LNCAP (cell line): ENCODE data around the gene ITPK1.

ENCODE experiments used
- CTCF ChIP-seq: fragments of 450-650 bp; IDR thresholded peaks from 2 replicates; pipeline ENCODE4 v1.5.1; 2017; ENCODE audit warnings: mild to moderate bottlenecking

The ITPK1 gene

GRCh38 chr14:92897922-92898565, 217.7 kb downstream of the ITPK1 start:
- no peak for TF ChIP-seq CTCF

GRCh38 chr14:92895352-92895878, 220.3 kb downstream of the ITPK1 start:
- no peak for TF ChIP-seq CTCF

GRCh38 chr14:92892589-92892988, 223.1 kb downstream of the ITPK1 start:
- no peak for TF ChIP-seq CTCF

- TF ChIP-seq CTCF = no peak
These were observed 224.7 kb downstream of the ITPK1 start for GRCh38 chr14:92890830-92891588.

GRCh38 chr14:92888896-92889295, 226.8 kb downstream of the ITPK1 start:
- no peak for TF ChIP-seq CTCF

- TF ChIP-seq CTCF = no peak
These were observed 228.6 kb downstream of the ITPK1 start for GRCh38 chr14:92887157-92887556.
